Esophagus mucosa (tissue), 1 donor: ENCODE results near the gene ARID1A. TPM values are rescaled to one million over a fixed set of nuclear protein-coding genes. Genes with fewer than 3 reads are reported as not detected.

Source experiments
- ATAC-seq: fragments of 200-7000 bp; cut with Tn5 transposase; one replicate; pipeline ENCODE4 v1.9.1; 2020
- total RNA-seq: library from RNA; stranded (reverse); gene quantifications from one replicate; pipeline ENCODE4 v1.2.4, GENCODE V29; 2023
- donor health status: DM: yes; HTN: yes; CAD: no.

ARID1A gene
- total RNA-seq, 1 donor from 2014 or later, result 44.3 TPM

DNA sequence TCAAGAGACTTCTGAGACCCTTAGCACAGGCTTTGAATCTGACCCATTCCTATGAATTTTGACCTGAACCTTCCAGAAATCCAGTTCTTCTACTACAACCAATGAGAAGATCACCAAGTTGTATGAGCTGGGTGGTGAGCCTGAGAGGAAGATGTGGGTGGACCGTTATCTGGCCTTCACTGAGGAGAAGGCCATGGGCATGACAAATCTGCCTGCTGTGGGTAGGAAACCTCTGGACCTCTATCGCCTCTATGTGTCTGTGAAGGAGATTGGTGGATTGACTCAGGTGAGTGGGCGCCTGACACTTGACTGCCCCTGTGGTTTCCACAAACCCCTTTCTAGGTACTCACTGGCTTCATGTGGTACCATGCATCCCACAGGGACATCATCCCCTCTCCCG is 71.9 kb downstream of the ARID1A start:
- ATAC-seq, result no peak

GRCh38 chr1:26768755-26769154 is 72.9 kb downstream of the ARID1A start:
- peak; percentile 70 for ATAC-seq

DNA sequence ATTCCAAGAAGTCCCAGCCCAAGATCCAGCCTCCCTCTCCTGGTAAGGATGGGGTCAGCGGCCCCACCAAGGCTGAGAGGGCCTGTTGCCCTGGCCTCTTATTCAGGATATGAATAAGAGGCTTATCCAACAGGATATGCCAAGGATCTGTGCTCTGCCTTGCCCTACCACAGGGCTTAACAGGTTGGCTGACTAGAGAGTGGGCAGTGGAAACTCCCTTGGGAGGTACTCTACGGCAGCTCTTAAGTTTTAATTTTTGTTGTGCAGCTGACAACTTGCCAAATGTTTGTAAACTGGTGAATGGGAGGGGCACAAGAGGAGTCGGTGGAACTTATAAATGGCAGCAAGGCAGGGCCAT is 75.4 kb downstream of the ARID1A start:
- peak; percentile 60 for ATAC-seq

- ATAC-seq, result peak; percentile 79
Observed at GRCh38 chr1:26771643-26772321, 76.0 kb downstream of the ARID1A start.

- no peak for ATAC-seq
Observed at GRCh38 chr1:26772687-26773086, 76.9 kb downstream of the ARID1A start.

DNA sequence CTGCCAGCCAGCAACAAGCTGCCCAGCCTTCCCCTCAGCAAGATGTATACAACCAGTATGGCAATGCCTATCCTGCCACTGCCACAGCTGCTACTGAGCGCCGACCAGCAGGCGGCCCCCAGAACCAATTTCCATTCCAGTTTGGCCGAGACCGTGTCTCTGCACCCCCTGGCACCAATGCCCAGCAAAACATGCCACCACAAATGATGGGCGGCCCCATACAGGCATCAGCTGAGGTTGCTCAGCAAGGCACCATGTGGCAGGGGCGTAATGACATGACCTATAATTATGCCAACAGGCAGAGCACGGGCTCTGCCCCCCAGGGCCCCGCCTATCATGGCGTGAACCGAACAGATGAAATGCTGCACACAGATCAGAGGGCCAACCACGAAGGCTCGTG is 78.6 kb downstream of the ARID1A start:
- no peak for ATAC-seq

- no peak for ATAC-seq
Observed at GRCh38 chr1:26775666-26776065, 79.9 kb downstream of the ARID1A start.

DNA sequence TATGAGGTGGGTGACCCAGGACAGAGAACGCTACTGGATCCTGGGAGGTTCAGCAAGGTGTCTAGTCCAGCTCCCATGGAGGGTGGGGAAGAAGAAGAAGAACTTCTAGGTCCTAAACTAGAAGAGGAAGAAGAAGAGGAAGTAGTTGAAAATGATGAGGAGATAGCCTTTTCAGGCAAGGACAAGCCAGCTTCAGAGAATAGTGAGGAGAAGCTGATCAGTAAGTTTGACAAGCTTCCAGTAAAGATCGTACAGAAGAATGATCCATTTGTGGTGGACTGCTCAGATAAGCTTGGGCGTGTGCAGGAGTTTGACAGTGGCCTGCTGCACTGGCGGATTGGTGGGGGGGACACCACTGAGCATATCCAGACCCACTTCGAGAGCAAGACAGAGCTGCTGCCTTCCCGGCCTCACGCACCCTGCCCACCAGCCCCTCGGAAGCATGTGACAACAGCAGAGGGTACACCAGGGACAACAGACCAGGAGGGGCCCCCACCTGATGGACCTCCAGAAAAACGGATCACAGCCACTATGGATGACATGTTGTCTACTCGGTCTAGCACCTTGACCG is 83.4 kb downstream of the ARID1A start:
- no peak for ATAC-seq

DNA sequence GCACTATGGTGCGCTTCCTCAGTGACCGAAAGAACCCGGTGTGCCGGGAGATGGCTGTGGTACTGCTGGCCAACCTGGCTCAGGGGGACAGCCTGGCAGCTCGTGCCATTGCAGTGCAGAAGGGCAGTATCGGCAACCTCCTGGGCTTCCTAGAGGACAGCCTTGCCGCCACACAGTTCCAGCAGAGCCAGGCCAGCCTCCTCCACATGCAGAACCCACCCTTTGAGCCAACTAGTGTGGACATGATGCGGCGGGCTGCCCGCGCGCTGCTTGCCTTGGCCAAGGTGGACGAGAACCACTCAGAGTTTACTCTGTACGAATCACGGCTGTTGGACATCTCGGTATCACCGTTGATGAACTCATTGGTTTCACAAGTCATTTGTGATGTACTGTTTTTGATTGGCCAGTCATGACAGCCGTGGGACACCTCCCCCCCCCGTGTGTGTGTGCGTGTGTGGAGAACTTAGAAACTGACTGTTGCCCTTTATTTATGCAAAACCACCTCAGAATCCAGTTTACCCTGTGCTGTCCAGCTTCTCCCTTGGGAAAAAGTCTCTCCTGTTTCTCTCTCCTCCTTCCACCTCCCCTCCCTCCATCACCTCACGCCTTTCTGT is 84.6 kb downstream of the ARID1A start:
- ATAC-seq, result no peak

DNA sequence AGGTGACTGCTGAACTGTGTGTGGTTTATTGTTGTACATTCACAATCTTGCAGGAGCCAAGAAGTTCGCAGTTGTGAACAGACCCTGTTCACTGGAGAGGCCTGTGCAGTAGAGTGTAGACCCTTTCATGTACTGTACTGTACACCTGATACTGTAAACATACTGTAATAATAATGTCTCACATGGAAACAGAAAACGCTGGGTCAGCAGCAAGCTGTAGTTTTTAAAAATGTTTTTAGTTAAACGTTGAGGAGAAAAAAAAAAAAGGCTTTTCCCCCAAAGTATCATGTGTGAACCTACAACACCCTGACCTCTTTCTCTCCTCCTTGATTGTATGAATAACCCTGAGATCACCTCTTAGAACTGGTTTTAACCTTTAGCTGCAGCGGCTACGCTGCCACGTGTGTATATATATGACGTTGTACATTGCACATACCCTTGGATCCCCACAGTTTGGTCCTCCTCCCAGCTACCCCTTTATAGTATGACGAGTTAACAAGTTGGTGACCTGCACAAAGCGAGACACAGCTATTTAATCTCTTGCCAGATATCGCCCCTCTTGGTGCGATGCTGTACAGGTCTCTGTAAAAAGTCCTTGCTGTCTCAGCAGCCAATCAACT is 85.5 kb downstream of the ARID1A start:
- no peak for ATAC-seq

GRCh38 chr1:26782521-26783212 is 86.9 kb downstream of the ARID1A start:
- ATAC-seq, result no peak

- no peak for ATAC-seq
Observed at GRCh38 chr1:26783646-26784022, 87.8 kb downstream of the ARID1A start.

GRCh38 chr1:26784023-26784871 is 88.4 kb downstream of the ARID1A start:
- ATAC-seq, result no peak

DNA sequence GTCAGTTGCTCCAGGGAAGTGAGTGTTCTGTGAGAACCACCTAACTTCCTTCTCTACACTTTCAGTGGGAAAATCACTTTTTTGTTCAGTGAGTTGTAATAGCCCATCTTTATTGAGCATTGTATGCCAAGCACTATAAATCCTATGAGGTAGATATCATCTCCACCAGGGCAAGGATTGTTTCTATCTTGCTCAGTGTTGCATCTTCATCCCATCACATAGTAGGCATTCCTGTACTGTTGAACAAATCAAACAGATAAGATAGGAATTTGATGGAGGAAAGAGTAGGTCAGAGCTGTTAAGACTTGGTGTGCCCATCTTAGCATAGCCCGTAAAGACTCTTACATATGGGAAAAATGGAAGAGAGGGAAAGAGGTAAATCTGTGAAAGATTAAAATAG is 89.1 kb downstream of the ARID1A start:
- ATAC-seq, result no peak

DNA sequence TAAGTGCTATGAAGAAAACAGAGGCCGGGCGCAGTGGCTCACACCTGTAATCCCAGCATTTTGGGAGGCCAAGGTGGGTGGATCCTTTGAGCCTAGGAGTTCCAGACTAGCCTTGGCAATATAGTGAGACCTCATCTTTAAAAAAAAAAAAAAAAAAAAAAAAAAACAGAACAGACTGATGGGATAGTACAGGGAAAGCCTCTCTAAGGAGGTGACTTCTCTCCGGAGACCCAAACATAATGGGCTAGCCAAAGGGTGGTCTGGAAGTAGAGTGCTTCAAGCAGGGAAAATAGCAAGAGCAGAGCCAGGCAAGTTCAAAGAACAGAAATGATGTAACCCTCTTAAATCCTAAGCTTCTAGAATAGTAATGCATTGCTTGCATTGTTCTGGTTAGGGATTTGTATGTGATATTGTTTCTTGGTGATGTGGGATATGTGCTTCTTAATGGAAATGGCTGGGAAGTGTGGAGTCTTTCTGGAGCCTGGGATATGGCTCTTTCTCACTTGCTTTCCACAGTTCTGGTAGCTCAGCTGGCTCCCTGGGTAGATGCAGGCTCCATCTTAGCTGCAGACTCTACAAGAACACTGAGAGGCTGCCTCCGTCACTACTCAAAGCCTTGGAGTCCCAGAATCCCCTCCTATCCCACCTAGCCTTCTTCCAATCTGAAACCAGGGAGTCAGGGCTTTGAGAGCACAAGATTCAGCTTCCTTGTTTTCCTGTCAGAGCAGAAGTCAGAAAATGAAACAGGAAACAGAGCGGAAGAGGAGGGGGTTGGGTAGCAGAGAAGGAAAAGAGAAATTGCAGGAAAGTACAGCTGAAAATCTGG is 90.0 kb downstream of the ARID1A start:
- no peak for ATAC-seq

DNA sequence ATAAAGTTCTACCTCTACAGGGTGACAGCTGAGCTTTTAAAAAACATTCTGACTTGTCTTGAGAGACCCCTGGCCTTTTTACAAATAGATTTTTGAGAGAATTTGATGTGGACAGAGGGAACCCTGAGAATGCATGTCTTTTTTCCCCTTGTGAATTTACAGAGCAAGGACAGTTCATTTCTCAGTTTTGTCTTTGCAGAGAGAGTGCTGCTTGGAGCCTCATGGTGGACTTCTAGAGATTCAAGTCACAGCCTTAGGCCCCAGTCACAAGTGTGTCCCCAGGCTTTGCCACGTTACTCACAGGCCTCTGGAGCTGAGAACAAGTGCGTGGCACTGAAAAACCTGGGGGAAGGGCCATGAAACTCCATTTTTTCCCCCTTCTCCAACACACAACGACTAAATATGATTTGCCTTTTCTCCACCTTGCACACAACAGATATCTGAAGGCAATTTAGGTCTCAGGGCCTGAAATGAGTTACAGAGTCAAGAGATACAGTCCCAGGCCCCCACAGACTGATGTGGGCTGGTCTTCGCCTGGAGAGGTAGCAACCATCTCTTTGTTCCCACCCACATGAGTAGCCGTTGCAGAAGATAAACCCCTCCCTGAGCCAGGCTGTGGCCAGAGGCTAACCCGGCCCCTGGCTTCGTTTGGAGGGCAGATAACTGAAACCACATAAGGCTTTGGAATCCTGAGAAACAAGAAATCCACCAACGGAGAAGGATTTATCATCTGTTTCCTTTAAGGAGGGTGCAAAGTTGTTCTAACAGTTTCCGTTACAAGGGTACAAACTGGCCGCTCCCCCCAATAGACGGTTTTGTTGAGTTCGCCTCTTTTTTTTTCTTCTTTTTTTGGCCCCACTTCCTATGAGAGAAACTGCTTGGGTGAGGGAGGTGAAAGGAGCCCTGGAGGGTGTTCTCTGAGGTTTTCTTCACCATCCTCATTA is 90.9 kb downstream of the ARID1A start:
- ATAC-seq, result no peak

DNA sequence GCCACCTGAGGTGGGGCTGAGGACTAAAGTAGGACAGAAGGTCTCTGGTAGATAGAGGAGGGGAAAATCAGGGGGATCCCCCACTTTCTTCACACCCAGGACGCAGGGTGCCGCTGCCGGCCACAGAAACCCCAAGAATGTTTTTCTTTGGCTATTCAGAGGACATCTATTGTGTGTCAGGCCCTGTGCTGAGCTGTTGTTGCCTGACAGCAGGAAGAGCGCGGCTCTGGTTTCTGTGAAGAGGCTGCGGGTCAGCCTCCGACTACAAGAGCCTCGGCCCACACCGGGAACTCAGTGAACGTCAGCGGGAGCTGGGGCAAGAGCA is 91.5 kb downstream of the ARID1A start:
- peak; percentile 30 for ATAC-seq

GRCh38 chr1:26787706-26788514 is 92.1 kb downstream of the ARID1A start, which contains the start of gene PIGV:
PIGV (plus strand) TSS chr1:26787950; CDS start chr1:26790816, 2,866 bp downstream.
- peak; percentile 82 for ATAC-seq

- ATAC-seq, result no peak
Observed at GRCh38 chr1:26788515-26788785, 92.6 kb downstream of the ARID1A start.
